GM12878 (cell line): Measurements from ENCODE around the gene CRYAA. TPM values are rescaled to one million over a fixed set of nuclear protein-coding genes. Genes with fewer than 3 reads are reported as not detected.

Experiments used
- ATAC-seq: fragments of 200-7000 bp; cut with Tn5 transposase; 3 replicates; pipeline ENCODE4 v1.9.1; 2020; ENCODE audit warnings: mild to moderate bottlenecking, moderate library complexity
- BruUV-seq: library from RNA; stranded (reverse); fragments of 400-500 nt; replicated peaks from 2 replicates; lab custom pipeline; 2021; lab: Mats Ljungman, UMichigan
- CTCF ChIA-PET: fragments of 300-600 bp; sonication (Branson Sonifier 250); formaldehyde crosslinking; extraction: SDS; loops from one replicate; lab custom pipeline; 2021; ENCODE audit warnings: inconsistent platforms; lab: Yijun Ruan, JAX
- POLR2A ChIA-PET: fragments of 350-600 bp; formaldehyde crosslinking; extraction: SDS; loops from one replicate; lab custom pipeline; 2021; ENCODE audit warnings: inconsistent platforms; lab: Charles Lee
- RAD21 ChIA-PET: fragments of 300-600 bp; sonication (Branson Sonifier 250); formaldehyde crosslinking; loops from one replicate; lab custom pipeline; 2023; ENCODE audit warnings: antibody characterized with exemption; ENCODE audit not compliant: unreplicated experiment; lab: Charles Lee
- SMC1A ChIA-PET: fragments of 300-600 bp; sonication (Branson Sonifier 250); formaldehyde crosslinking; loops from one replicate; lab custom pipeline; 2023; ENCODE audit not compliant: unreplicated experiment, uncharacterized antibody; lab: Charles Lee
- DNase-seq: peaks from one replicate; pipeline ENCODE4 v3.0.0-alpha.2; 2011; ENCODE audit warnings: low read depth, low spot score
- FAIRE-seq: peaks from 3 replicates; lab custom pipeline; 2011; peaks lifted over from hg19 to GRCh38; lab: Jason Lieb, UNC
- H2AFZ ChIP-seq: 2 replicates; pipeline ENCODE4 v1.6.0; 2011; ENCODE audit warnings: low read depth, low read length, control low read depth; ENCODE audit not compliant: control insufficient read depth
- H3K27ac ChIP-seq: 2 replicates; pipeline ENCODE4 v1.5.1; 2011; ENCODE audit warnings: control low read depth; ENCODE audit not compliant: control insufficient read depth, insufficient read depth
- H3K27me3 ChIP-seq, 2 experiments: replicated peaks in 1 of 2; 2 replicates each; pipeline versions ENCODE4 v1.6.0 to v1.6.1; 2011; ENCODE audit warnings: low read length in 1 of 2; ENCODE audit not compliant: control insufficient read depth in 2 of 2, insufficient read depth in 2 of 2
- H3K36me3 ChIP-seq, 2 experiments: 2 replicates each; pipeline ENCODE4 v1.5.1; 2011; ENCODE audit warnings: low read length in 1 of 2; ENCODE audit not compliant: control insufficient read depth in 2 of 2, insufficient read depth in 2 of 2
- H3K4me1 ChIP-seq: 2 replicates; pipeline ENCODE4 v1.6.1; 2011; ENCODE audit warnings: mild to moderate bottlenecking, low read length, moderate library complexity, mixed read lengths; ENCODE audit not compliant: control insufficient read depth, insufficient read depth
- H3K4me2 ChIP-seq: 2 replicates; pipeline ENCODE4 v1.6.0; 2011; ENCODE audit warnings: control low read depth; ENCODE audit not compliant: control insufficient read depth, insufficient read depth
- H3K4me3 ChIP-seq: fragments of 200-600 bp; sonication (generic); 2 replicates; pipeline ENCODE4 v1.5.1; 2016
- H3K79me2 ChIP-seq: 2 replicates; pipeline ENCODE4 v1.6.0; 2011; ENCODE audit warnings: low read length; ENCODE audit not compliant: control insufficient read depth, insufficient read depth
- H3K9ac ChIP-seq: 2 replicates; pipeline ENCODE4 v1.8.0; 2011; ENCODE audit warnings: low read length, control low read depth, mixed read lengths; ENCODE audit not compliant: control insufficient read depth, insufficient read depth
- H3K9me3 ChIP-seq: replicated peaks from 3 replicates; pipeline ENCODE4 v1.5.1; 2011; ENCODE audit warnings: mild to moderate bottlenecking, low read length; ENCODE audit not compliant: control insufficient read depth, insufficient read depth
- H4K20me1 ChIP-seq: 2 replicates; pipeline ENCODE4 v1.6.0; 2011; ENCODE audit not compliant: control insufficient read depth, insufficient read depth
- ATF2 ChIP-seq: IDR thresholded peaks from 2 replicates; pipeline ENCODE4 v1.6.1; 2012; ENCODE audit warnings: low read length, inconsistent platforms
- ELK1 ChIP-seq: IDR thresholded peaks from 2 replicates; pipeline ENCODE4 v1.6.1; 2012; ENCODE audit warnings: low read depth, low read length, improper control_type of control experiment
- HCFC1 ChIP-seq: fragments of 150-350 bp; IDR thresholded peaks from 2 replicates; pipeline ENCODE4 v1.6.1; 2014; ENCODE audit warnings: low read length
- KAT2A ChIP-seq: conservative IDR thresholded peaks from 2 replicates; pipeline ENCODE4 v1.6.1; 2011; ENCODE audit warnings: low read depth, low read length; ENCODE audit not compliant: control insufficient read depth
- MLLT1 ChIP-seq: fragments of 450-650 bp; IDR thresholded peaks from 2 replicates; pipeline ENCODE4 v1.6.1; 2016; ENCODE audit warnings: mild to moderate bottlenecking
- NR2F1 ChIP-seq: fragments of 450-650 bp; conservative IDR thresholded peaks from 2 replicates; pipeline ENCODE4 v1.6.1; 2017; ENCODE audit warnings: mild to moderate bottlenecking
- SIN3A ChIP-seq: IDR thresholded peaks from 2 replicates; pipeline ENCODE4 v1.6.1; 2012; ENCODE audit warnings: low read depth, low read length, improper control_type of control experiment
- SMAD5 ChIP-seq: IDR thresholded peaks from 2 replicates; pipeline ENCODE4 v1.6.1; 2016; ENCODE audit warnings: antibody characterized with exemption, low read depth
- YBX1 ChIP-seq: fragments of 450-650 bp; IDR thresholded peaks from 2 replicates; pipeline ENCODE4 v1.6.1; 2016; ENCODE audit warnings: antibody characterized with exemption
- WGBS: methylation state at CpG from one replicate; pipeline ENCODE4 v1.1.6; 2016; ENCODE audit warnings: low lambda C conversion rate; ENCODE audit not compliant: insufficient replicate concordance, insufficient coverage; ENCODE audit errors: missing lambda C conversion rate; 5-methylcytosine and 5-hydroxymethylcytosine counted together
- in situ Hi-C: fragments of 300-500 bp; cut with MboI; formaldehyde crosslinking; loops from 9 replicates; pipeline ENCODE4 v1.14.3; 2018; ENCODE audit warnings: mixed read lengths
- intact Hi-C: fragments of 100-400 bp; cut with micrococcal nuclease; formaldehyde crosslinking; loops from one replicate; pipeline ENCODE4 v1.14.2; 2022; ENCODE audit not compliant: unreplicated experiment
- polyA plus RNA-seq, 11 experiments: library from polyadenylated mRNA; depleted of rRNA in 4 of 11; unstranded in 6 of 11; stranded (reverse) in 5 of 11; fragments of >200 nt; fragmentation: Nextera tagmentation in 4 of 11; fragmentation: Illumina TruSeq in 1 of 11; extraction: Ambion mirVana in 4 of 11; extraction: Trizol in 1 of 11; gene quantifications; 1 replicate in 1 of 11; 2 replicates in 10 of 11; pipeline versions ENCODE4 v1.2.1 to v1.2.3, GENCODE V29; 2011 to 2016; ENCODE audit warnings: inconsistent platforms in 2 of 11, missing spikeins in 2 of 11, low read depth in 1 of 11
- total RNA-seq, 4 experiments: library from RNA; depleted of rRNA in 3 of 4; stranded (reverse); fragments of >200 nt in 3 of 4; fragmentation: Illumina TruSeq in 1 of 4; extraction: Trizol in 1 of 4; gene quantifications; 2 replicates each; pipeline versions ENCODE4 v1.2.1 to v1.2.3, GENCODE V29; 2013 to 2021

Gene CRYAA
- total and polyA plus RNA-seq, 10 of the 15 experiments (the other 5 are each of a cell fraction or from before 2014, with no cell fraction given), result not detected

- H3K9me3 ChIP-seq, result no peaks in the 10 kb centered on the region
- ChIA-PET POLR2A (no interaction called here), RAD21 (no interaction called here), SMC1A (no interaction called here), CTCF (no interaction called here)
- no peak overlapping the region for H2AFZ ChIP-seq
- H3K27me3 ChIP-seq, result no peaks in the 10 kb centered on the region; a peak in 1 of 4 replicates
- FAIRE-seq (no peak), ATAC-seq (no peak), DNase-seq (no peak)
- peaks cover 16% of the 10 kb centered on the region for H3K4me1 ChIP-seq
- WGBS, result 39% methylated on average over 6 of the region's 6 CpGs
- no TSS peak for BruUV-seq
- intact Hi-C loops, result no loop called here
- H3K4me2 ChIP-seq, result no peak overlapping the region
- no peak overlapping the region for H3K9ac ChIP-seq
- no peaks in the 10 kb centered on the region for H3K36me3 ChIP-seq
- in situ Hi-C loops, result no loop called here
- no peaks in the 10 kb centered on the region for H4K20me1 ChIP-seq
- H3K4me3 ChIP-seq, result no peak overlapping the region
- H3K79me2 ChIP-seq, result no peaks in the 10 kb centered on the region
- TF ChIP-seq YBX1 (no peak), SIN3A (no peak), ELK1 (no peak), NR2F1 (no peak), ATF2 (no peak), MLLT1 (no peak), SMAD5 (no peak), HCFC1 (no peak), KAT2A (no peak)
- H3K27ac ChIP-seq, result no peak overlapping the region
Measured at GRCh38 chr21:43190544-43190943, 21.7 kb downstream of the CRYAA start.
